ENCODE data around the gene DMGDH.

- TF ChIP-seq CTCF (IDR thresholded peaks at IDR 0.05) (no peak), EZH2phosphoT487 (IDR thresholded peaks at IDR 0.05) (no peak)
Measured at GRCh38 chr5:79047199-79047598, 22.3 kb downstream of the DMGDH start.

All from neural progenitor cell (in vitro differentiated cells).